KMS-11 (cell line): ENCODE measurements around the gene CARM1.

ENCODE experiments used
- H2AFZ ChIP-seq: fragments of 200-600 bp; sonication (generic); 2 replicates; pipeline ENCODE4 v1.6.1; 2016; ENCODE audit warnings: antibody characterized with exemption, mixed run types, low read depth
- H3K27ac ChIP-seq: fragments of 200-600 bp; sonication (generic); 2 replicates; pipeline ENCODE4 v1.6.1; 2016; ENCODE audit warnings: mild to moderate bottlenecking, mixed run types
- H3K27me3 ChIP-seq: fragments of 200-600 bp; sonication (generic); 2 replicates; pipeline ENCODE4 v1.6.1; 2017; ENCODE audit warnings: mild to moderate bottlenecking, low read depth, mixed run types, moderate library complexity; ENCODE audit not compliant: insufficient read depth
- H3K36me3 ChIP-seq: fragments of 200-600 bp; sonication (generic); 2 replicates; pipeline ENCODE4 v1.6.1; 2017; ENCODE audit warnings: mild to moderate bottlenecking, mixed run types; ENCODE audit not compliant: insufficient read depth
- H3K4me1 ChIP-seq: fragments of 200-600 bp; sonication (generic); 2 replicates; pipeline ENCODE4 v1.6.1; 2016; ENCODE audit warnings: mild to moderate bottlenecking, low read depth, mixed run types; ENCODE audit not compliant: poor library complexity, severe bottlenecking
- H3K4me2 ChIP-seq: fragments of 200-600 bp; sonication (generic); 2 replicates; pipeline ENCODE4 v1.7.0; 2016; ENCODE audit warnings: mild to moderate bottlenecking, mixed run types
- H3K4me3 ChIP-seq: fragments of 200-600 bp; sonication (generic); IDR thresholded peaks from 2 replicates; pipeline ENCODE4 v1.6.1; 2017; ENCODE audit warnings: low read depth, low read length, mixed read lengths; ENCODE audit not compliant: insufficient read depth
- H3K79me2 ChIP-seq: fragments of 200-600 bp; sonication (generic); 2 replicates; pipeline ENCODE4 v1.6.1; 2016; ENCODE audit warnings: low read depth, mixed run types; ENCODE audit not compliant: insufficient read depth
- H3K9ac ChIP-seq: fragments of 200-600 bp; sonication (generic); 2 replicates; pipeline ENCODE4 v1.6.1; 2016; ENCODE audit warnings: mild to moderate bottlenecking, mixed run types
- H4K20me1 ChIP-seq: fragments of 200-600 bp; sonication (generic); 2 replicates; pipeline ENCODE4 v1.6.1; 2016; ENCODE audit warnings: mild to moderate bottlenecking, mixed run types; ENCODE audit not compliant: insufficient read depth
- CTCF ChIP-seq: fragments of 200-600 bp; sonication (generic); conservative IDR thresholded peaks from 2 replicates; pipeline ENCODE4 v1.6.1; 2017; ENCODE audit warnings: low read depth, mild to moderate bottlenecking, antibody characterized with exemption, low read length, moderate library complexity, mixed read lengths

The CARM1 gene

DNA sequence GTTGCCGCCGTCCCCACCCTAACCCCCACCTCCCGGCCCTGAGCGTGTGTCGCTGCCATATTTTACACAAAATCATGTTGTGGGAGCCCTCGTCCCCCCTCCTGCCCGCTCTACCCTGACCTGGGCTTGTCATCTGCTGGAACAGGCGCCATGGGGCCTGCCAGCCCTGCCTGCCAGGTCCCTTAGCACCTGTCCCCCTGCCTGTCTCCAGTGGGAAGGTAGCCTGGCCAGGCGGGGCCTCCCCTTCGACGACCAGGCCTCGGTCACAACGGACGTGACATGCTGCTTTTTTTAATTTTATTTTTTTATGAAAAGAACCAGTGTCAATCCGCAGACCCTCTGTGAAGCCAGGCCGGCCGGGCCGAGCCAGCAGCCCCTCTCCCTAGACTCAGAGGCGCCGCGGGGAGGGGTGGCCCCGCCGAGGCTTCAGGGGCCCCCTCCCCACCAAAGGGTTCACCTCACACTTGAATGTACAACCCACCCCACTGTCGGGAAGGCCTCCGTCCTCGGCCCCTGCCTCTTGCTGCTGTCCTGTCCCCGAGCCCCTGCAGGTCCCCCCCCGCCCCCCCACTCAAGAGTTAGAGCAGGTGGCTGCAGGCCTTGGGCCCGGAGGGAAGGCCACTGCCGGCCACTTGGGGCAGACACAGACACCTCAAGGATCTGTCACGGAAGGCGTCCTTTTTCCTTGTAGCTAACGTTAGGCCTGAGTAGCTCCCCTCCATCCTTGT lies 50.7 kb downstream of the CARM1 start:
- Histone ChIP-seq H4K20me1 (no peaks in the 10 kb centered on the region), H3K27ac (no peak overlapping the region), H2AFZ (no peak overlapping the region), H3K79me2 (no peaks in the 10 kb centered on the region), H3K9ac (no peak overlapping the region), H3K4me2 (no peak overlapping the region), H3K4me3 (no peak overlapping the region), H3K27me3 (no peaks in the 10 kb centered on the region), H3K36me3 (no peaks in the 10 kb centered on the region), H3K4me1 (peaks cover under 1% of the 10 kb centered on the region)
- TF ChIP-seq CTCF: no peak

GRCh38 chr19:10922638-10923014 lies 51.3 kb downstream of the CARM1 start:
- no peak for TF ChIP-seq CTCF
- H3K9ac ChIP-seq: no peak overlapping the region
- H2AFZ ChIP-seq: no peak overlapping the region
- no peak overlapping the region for H3K27ac ChIP-seq
- H3K4me3 ChIP-seq: no peak overlapping the region
- no peaks in the 10 kb centered on the region for H3K36me3 ChIP-seq
- H3K4me1 ChIP-seq: peaks cover 6% of the 10 kb centered on the region
- no peak overlapping the region for H3K4me2 ChIP-seq
- H3K79me2 ChIP-seq: no peaks in the 10 kb centered on the region
- H4K20me1 ChIP-seq: no peaks in the 10 kb centered on the region
- H3K27me3 ChIP-seq: no peaks in the 10 kb centered on the region

DNA sequence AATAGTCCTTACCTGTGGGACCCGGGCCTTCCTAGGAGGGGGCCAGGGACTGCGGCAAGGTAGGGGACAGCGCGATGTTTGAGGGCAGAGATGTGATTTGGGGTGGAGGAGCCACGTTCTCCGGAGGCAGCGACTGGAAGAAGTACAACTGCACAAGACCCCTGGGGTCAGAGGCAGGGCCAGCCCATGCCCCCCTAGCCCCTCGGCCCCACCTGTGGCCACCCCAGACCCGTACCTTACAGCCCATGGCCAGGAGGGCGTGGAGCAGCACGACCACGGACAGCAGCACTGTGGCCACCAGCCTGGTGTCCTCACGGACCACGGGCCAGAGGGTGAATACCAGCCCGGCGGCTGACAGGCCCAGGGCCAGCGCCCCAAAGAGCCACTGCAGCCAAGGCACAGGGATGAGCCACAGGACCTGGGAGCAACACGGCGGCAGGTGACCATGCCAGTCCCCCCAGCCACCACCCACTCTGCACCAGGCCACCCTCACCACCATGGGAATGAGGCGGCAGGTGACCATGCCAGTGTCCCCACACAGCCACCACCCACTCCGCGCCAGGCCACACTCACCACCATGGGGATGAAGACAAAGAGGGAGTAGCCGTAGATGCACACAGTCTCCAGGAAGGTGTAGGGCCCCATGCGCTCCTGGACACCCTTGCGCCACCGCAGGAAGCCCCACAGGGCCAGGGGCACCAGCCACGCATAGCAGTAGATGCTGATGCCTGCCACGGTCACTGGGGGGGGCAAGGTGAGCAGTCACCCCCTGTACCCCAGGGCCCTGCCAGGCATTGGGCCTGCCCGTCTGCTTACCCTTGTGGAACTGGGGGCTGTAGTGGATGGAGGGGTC lies 52.1 kb downstream of the CARM1 start:
- Histone ChIP-seq H3K36me3 (no peaks in the 10 kb centered on the region), H3K4me1 (peaks cover 8% of the 10 kb centered on the region), H3K4me3 (no peak overlapping the region), H3K27ac (no peak overlapping the region), H4K20me1 (no peaks in the 10 kb centered on the region), H3K79me2 (no peaks in the 10 kb centered on the region), H3K4me2 (no peak overlapping the region), H2AFZ (no peak overlapping the region), H3K9ac (no peak overlapping the region), H3K27me3 (no peaks in the 10 kb centered on the region)
- TF ChIP-seq CTCF: no peak

- no peaks in the 10 kb centered on the region for H4K20me1 ChIP-seq
- H3K79me2 ChIP-seq: peaks cover 5% of the 10 kb centered on the region
- peaks cover 11% of the 10 kb centered on the region for H3K4me1 ChIP-seq
- H3K9ac ChIP-seq: no peak overlapping the region
- no peak overlapping the region for H3K4me2 ChIP-seq
- H3K27me3 ChIP-seq: no peaks in the 10 kb centered on the region
- no peak overlapping the region for H2AFZ ChIP-seq
- H3K4me3 ChIP-seq: no peak overlapping the region
- no peak for TF ChIP-seq CTCF
- no peak overlapping the region for H3K27ac ChIP-seq
- no peaks in the 10 kb centered on the region for H3K36me3 ChIP-seq
Observed at GRCh38 chr19:10924597-10924996, 53.2 kb downstream of the CARM1 start.
